HG02981 (cell line): ENCODE results near the gene VPS13D.
"Not testable (repeated sequence)": the region's sequence is repeated elsewhere in the genome, so short reads cannot be mapped to it uniquely, and the experiment has no call there.

Experiments used
- ATAC-seq: cut with Tn5 transposase; IDR thresholded peaks from one replicate; pipeline ENCODE4 v1.9.1; 2021; ENCODE audit warnings: mild to moderate bottlenecking, moderate library complexity; ENCODE audit not compliant: unreplicated experiment

The VPS13D gene

GRCh38 chr1:12444329-12444841 lies 214.6 kb downstream of the VPS13D start:
- ATAC-seq: no peak

GRCh38 chr1:12445257-12445656 lies 215.4 kb downstream of the VPS13D start:
- ATAC-seq: no peak

GRCh38 chr1:12446593-12446992 lies 216.8 kb downstream of the VPS13D start:
- no peak for ATAC-seq

- no peak for ATAC-seq
Observed at GRCh38 chr1:12447307-12447706, 217.5 kb downstream of the VPS13D start.

- no peak for ATAC-seq
Observed at GRCh38 chr1:12447849-12448312, 218.1 kb downstream of the VPS13D start.

- no peak for ATAC-seq
Observed at GRCh38 chr1:12448746-12449177, 218.9 kb downstream of the VPS13D start.

GRCh38 chr1:12450090-12450755 lies 220.4 kb downstream of the VPS13D start:
- ATAC-seq: no peak

GRCh38 chr1:12450756-12451559 lies 221.1 kb downstream of the VPS13D start:
- no peak for ATAC-seq

- no peak for ATAC-seq
Observed at GRCh38 chr1:12451560-12451900, 221.7 kb downstream of the VPS13D start.

GRCh38 chr1:12452262-12452661 lies 222.4 kb downstream of the VPS13D start:
- no peak for ATAC-seq

GRCh38 chr1:12453400-12454343 lies 223.8 kb downstream of the VPS13D start:
- ATAC-seq: no peak

GRCh38 chr1:12454406-12455391 lies 224.9 kb downstream of the VPS13D start:
- no peak for ATAC-seq

- not testable (repeated sequence) for ATAC-seq
Observed at GRCh38 chr1:12456081-12456480, 226.3 kb downstream of the VPS13D start.

- ATAC-seq: no peak
Observed at GRCh38 chr1:12456979-12457378, 227.1 kb downstream of the VPS13D start.

GRCh38 chr1:12457771-12458170 lies 227.9 kb downstream of the VPS13D start:
- ATAC-seq: no peak

GRCh38 chr1:12458571-12458970 lies 228.7 kb downstream of the VPS13D start:
- no peak for ATAC-seq

GRCh38 chr1:12460121-12460520 lies 230.3 kb downstream of the VPS13D start:
- ATAC-seq: no peak

GRCh38 chr1:12460911-12461621 lies 231.2 kb downstream of the VPS13D start:
- ATAC-seq: no peak

GRCh38 chr1:12461754-12462153 lies 231.9 kb downstream of the VPS13D start:
- no peak for ATAC-seq
